GM12874 (cell line): ENCODE data around the gene GCM1.

Experiments used
- TF ChIP-seq, protein P1 (sequence below): IDR thresholded peaks from 2 replicates; pipeline ENCODE4 v1.5.1; 2011; ENCODE audit warnings: low read depth, mild to moderate bottlenecking, control low read depth, low read length, moderate library complexity; ENCODE audit not compliant: insufficient read depth

The GCM1 gene

DNA sequence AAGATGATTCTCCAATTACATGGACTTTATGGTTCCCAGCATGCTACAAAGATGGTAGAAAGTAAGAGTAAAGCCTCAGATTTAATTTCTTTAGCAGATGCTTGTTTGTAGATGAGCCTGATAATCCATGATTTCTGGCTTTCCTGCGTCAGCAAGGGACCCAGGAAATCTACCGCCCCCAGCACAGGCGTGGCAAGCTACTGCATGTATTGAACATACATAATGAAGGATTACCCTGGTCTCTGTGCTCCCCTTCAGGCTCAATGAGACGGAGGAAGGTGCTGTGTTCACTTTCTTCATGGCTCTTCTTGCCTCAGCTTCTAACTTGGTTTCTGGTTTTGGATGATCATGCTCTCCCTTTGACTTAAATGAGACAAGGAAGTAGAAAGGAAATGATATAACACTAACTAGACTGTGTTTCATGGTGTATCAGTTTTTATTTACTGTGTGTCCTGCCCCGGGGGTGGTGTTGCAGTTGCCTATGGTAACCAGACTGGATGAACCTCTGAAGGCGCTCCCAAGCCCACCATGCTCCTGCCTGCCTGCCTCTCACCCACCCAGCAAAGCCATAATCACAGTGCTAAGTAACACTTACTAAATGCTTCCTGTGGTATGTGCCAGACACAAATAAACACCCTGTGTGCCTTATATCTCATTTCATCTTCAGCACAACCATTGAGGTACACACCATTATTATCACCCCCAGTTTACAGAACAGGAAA is 17.9 kb downstream of the GCM1 start:
- TF ChIP-seq, protein P1, sequence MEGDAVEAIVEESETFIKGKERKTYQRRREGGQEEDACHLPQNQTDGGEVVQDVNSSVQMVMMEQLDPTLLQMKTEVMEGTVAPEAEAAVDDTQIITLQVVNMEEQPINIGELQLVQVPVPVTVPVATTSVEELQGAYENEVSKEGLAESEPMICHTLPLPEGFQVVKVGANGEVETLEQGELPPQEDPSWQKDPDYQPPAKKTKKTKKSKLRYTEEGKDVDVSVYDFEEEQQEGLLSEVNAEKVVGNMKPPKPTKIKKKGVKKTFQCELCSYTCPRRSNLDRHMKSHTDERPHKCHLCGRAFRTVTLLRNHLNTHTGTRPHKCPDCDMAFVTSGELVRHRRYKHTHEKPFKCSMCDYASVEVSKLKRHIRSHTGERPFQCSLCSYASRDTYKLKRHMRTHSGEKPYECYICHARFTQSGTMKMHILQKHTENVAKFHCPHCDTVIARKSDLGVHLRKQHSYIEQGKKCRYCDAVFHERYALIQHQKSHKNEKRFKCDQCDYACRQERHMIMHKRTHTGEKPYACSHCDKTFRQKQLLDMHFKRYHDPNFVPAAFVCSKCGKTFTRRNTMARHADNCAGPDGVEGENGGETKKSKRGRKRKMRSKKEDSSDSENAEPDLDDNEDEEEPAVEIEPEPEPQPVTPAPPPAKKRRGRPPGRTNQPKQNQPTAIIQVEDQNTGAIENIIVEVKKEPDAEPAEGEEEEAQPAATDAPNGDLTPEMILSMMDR, result no peak

DNA sequence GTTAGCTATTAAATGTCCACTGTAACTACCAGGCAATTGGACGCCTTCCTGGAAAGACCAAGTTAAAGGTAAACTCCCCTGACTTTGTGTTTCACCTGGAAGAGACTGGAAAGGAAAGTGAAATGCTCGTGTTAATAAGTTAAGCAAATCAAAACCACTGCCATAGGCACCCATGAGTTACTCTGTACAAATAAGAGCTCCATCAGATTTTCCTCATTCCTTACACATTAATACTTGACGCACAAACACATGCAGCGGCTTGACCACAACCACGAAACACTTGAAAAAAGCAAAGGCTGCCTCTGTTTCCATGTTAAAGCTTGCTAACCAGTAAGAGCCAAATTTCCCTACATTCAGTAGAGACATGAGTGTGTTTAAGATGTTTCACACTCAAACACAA is 19.8 kb downstream of the GCM1 start:
- TF ChIP-seq, protein P1, result no peak

- TF ChIP-seq, protein P1, result no peak
Observed at GRCh38 chr6:53125276-53125675, 23.4 kb downstream of the GCM1 start.

DNA sequence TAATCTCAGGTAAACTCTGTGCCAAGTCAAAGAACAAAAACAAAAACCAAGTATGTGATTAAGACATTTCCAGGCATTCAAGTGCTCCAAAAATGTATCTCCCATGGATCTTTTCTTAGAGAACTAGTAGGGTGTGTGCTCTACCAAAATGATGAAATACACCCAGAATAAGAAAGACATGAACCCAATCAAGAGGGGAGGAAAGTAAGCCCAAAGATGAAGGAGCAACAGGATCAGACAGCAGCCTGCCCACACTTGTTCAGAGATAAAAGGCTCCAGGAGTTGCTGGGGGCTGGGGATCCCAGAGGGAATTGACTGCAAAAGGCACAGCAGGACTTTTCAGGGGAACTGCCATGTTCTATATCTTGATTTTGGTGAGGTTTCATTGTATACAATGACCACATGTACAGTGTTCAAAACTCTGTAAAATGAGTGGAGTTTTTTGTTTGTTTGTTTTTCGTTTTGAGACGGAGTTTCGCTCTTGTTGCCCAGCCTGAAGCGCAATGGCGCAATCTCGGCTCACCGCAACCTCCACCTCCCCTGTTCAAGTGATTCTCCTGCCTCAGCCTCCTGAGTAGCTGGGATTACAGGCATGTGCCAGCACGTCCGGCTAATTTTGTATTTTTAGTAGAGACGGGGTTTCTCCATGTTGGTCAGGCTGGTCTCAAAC is 24.4 kb downstream of the GCM1 start:
- TF ChIP-seq, protein P1, result no peak

DNA sequence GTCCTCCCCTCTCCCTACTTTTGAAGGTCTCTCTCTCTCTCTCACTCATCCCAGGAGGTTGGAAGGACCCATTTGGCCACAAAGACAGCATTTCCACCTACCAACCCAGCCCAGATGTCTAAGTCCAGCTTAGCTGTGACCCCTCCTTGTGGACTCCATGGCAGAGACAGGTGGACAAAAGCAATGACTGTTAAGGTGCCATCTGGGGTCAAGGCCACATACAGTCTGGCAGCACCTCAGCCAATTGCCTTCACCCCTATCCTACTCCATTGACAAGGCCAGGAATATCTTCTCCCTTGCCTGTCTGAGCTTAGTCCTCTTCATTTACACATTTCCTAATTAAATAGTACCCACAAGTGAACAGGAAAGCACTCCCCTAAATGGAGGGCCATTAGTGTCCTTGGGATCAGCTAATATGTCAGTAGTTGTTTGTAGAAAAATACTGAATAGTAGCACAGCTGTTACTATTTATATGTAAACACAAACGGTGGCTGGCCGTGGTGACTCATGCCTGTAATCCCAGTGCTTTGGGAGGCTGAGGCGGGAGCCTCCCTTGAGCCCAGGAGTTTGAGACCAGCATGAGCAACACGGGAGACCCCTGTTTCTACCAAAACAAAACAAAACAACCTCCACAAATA is 28.8 kb downstream of the GCM1 start:
- TF ChIP-seq, protein P1, result no peak

- TF ChIP-seq, protein P1, result no peak
Observed at GRCh38 chr6:53119349-53119748, 29.3 kb downstream of the GCM1 start.

- TF ChIP-seq, protein P1, result no peak
Observed at GRCh38 chr6:53115741-53116140, 32.9 kb downstream of the GCM1 start.
